ENCODE results near the gene TMEFF2. TPM values are rescaled to one million over a fixed set of nuclear protein-coding genes. Genes with fewer than 3 reads are reported as not detected.

The TMEFF2 gene
- total RNA-seq, 2 experiments from 2014 or later = not detected

- ChIA-PET CTCF (no interaction called here), POLR2A (no interaction called here)
Observed at GRCh38 chr2:191983186-191983585, 211.5 kb downstream of the TMEFF2 start.

- CTCF ChIA-PET = no interaction called here
- POLR2A ChIA-PET = no interaction called here
Observed at GRCh38 chr2:191981706-191982105, 213.0 kb downstream of the TMEFF2 start.

DNA sequence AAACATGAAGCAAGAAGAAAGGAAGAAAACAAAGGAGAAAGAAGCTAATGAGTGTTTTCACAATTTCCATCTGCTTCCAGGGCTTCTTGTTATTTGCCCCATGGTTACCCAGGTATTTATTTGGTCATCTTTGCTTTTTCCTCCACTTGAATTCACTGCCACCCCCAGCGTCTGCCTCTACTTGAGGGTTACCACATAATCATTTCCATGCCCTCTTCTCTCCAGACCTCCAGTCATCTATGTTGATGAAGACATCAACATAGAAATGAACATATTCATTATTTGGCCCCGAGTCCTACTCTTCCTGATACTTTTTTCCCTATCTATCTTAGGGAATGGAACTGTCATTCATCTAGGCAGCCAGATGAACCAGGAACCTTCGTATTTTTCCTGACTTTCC is 214.2 kb downstream of the TMEFF2 start:
- POLR2A ChIA-PET = no interaction called here
- CTCF ChIA-PET = no interaction called here

DNA sequence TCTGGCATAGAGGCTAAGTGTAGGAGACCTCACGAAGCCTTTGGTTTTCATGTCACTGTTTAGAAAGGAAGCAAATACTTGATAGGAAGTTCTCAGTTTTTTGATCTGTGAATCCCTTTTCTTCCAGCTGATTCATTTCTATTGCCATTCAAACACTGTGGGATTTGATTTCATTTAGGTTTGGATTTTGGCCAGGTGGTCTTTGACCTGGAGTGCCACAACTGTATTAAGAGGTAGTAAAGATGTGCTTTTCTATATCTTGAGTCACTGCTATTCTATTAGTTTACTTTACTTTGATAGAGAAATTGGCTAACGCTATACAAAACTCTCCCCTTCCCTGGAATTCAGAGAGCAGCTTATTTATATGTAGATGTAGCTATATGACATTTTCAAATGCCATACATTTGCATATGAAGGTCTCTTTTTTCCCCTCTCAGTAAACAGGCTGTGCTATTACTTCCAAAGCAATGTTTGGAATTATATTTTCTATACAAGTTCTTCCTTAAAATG is 215.5 kb downstream of the TMEFF2 start:
- POLR2A ChIA-PET = no interaction called here

GRCh38 chr2:191977754-191978153 is 217.0 kb downstream of the TMEFF2 start:
- ChIA-PET CTCF (interaction anchor here (0.6 kb wide), 1 partner anchor 363 kb away, joined by 3 read pairs; no protein-coding TSS in a partner anchor), POLR2A (no interaction called here)

More for the DNA sequence above, 215.5 kb downstream of the TMEFF2 start:
- CTCF ChIA-PET = no interaction called here

- CTCF ChIA-PET = no interaction called here
- POLR2A ChIA-PET = no interaction called here
Observed at GRCh38 chr2:191976436-191976835, 218.3 kb downstream of the TMEFF2 start.

DNA sequence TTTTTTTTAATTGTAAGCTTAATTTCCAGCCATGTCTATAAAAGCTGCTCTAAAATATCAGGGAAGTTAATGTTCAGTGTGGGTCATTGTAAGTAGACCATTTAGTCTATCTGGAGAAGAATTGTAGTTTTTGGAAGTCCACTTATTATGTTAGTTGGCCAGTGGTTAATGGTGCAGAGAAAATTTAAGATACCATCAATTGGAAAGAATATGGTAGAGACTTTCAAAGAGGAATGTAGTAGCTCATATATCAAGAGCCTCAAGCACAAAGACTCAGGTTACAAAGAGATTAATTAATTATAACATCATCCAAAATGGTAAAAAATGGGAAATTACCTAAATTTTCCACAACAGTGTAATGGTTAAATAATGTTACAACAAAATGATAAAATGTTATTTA is 220.1 kb downstream of the TMEFF2 start:
- POLR2A ChIA-PET = no interaction called here
- CTCF ChIA-PET = no interaction called here

GRCh38 chr2:191970867-191971266 is 223.9 kb downstream of the TMEFF2 start:
- ChIA-PET CTCF (no interaction called here), POLR2A (no interaction called here)

- POLR2A ChIA-PET = no interaction called here
- CTCF ChIA-PET = no interaction called here
Observed at GRCh38 chr2:191968120-191968519, 226.6 kb downstream of the TMEFF2 start.

- ChIA-PET CTCF (no interaction called here), POLR2A (no interaction called here)
Observed at GRCh38 chr2:191965733-191966132, 229.0 kb downstream of the TMEFF2 start.

DNA sequence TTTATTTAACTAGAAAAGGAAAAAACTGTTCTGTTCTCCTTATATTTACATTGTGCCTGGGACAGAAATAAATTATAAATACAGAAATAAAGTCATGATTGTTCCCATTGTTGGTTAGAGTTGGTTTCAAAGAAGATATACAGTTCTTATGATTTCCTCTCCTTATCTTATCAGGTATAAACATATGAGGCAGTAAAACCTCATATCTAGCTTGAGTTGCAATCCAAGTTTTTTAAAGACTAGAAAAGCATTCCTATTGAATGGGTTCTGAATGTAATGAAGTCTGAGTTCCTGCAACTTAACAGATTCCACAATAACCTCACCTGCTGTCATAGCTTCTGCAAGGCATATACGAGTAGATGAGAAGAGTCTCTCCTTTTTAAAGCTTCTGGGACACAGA is 233.2 kb downstream of the TMEFF2 start:
- ChIA-PET POLR2A (no interaction called here), CTCF (no interaction called here)

- POLR2A ChIA-PET = no interaction called here
Observed at GRCh38 chr2:191959209-191959608, 235.5 kb downstream of the TMEFF2 start.

GRCh38 chr2:191957996-191958860 is 236.5 kb downstream of the TMEFF2 start:
- ChIA-PET POLR2A (no interaction called here), CTCF (no interaction called here)

More at GRCh38 chr2:191959209-191959608, 235.5 kb downstream of the TMEFF2 start:
- CTCF ChIA-PET = no interaction called here

GRCh38 chr2:191954451-191954850 is 240.3 kb downstream of the TMEFF2 start:
- CTCF ChIA-PET = no interaction called here
- POLR2A ChIA-PET = no interaction called here

DNA sequence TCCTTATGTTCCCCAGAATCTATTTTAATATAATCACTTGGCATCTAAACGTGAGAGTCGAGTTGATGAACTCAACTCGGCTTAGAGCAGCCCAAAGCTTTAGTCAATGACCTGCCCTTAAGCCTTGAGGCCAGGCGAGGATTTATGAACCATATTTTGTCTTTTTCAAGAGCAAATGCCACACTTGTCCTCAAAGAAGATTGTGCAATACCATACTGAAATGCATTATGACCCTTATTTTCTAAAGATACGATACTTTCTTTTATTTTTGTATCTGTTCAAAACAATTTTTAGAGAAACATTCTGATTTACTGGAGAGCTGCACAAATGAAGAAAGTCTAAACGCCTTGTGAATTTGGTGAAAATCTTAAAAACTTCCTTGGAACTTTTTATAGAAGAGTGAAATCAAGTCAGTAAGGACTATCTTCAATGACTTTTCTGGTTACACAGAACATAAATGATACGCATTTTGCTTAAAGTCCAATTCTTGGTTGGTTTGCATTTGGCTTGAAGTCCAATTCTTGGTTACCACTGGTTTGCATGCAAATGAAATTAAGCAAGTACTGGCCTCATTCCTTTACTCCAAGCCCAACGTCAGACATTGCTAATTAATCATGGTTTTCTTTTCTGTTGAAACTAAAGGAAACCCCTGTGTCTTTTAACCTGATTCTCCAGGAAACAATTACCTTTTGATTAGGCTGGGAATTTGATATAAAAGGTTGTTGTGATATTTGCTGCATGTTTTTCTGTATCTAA is 242.0 kb downstream of the TMEFF2 start:
- POLR2A ChIA-PET = no interaction called here
- CTCF ChIA-PET = interaction anchor here (0.6 kb wide), 1 partner anchor 398 kb away, joined by 5 read pairs; no protein-coding TSS in a partner anchor

- ChIA-PET POLR2A (no interaction called here), CTCF (interaction anchor here (0.6 kb wide), 1 partner anchor 397 kb away, joined by 5 read pairs; no protein-coding TSS in a partner anchor)
Observed at GRCh38 chr2:191951832-191952231, 242.9 kb downstream of the TMEFF2 start.

DNA sequence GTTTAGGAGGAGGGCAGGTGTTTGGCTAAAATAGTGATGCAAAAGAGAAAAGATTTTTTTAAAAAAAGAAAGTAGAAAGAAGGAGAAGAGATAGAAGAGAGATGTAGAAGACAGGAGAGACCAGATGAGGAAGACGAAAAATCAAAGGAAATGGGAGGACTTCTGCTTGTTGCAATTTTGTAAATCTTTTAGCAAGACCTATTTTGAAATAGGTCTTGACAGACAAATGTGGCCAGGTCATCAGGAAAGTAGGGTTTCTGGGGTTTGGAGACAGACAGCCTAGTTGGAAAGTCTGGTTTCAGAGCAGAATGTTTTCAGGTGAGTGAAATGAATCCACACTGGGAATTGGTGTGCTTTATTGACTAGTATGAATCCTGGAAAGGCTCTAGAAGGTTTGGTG is 243.4 kb downstream of the TMEFF2 start:
- ChIA-PET POLR2A (no interaction called here), CTCF (no interaction called here)

GRCh38 chr2:191950132-191950874 is 244.4 kb downstream of the TMEFF2 start:
- POLR2A ChIA-PET = no interaction called here
- CTCF ChIA-PET = no interaction called here

- CTCF ChIA-PET = no interaction called here
- POLR2A ChIA-PET = no interaction called here
Observed at GRCh38 chr2:191947235-191947634, 247.5 kb downstream of the TMEFF2 start.

- ChIA-PET CTCF (no interaction called here), POLR2A (no interaction called here)
Observed at GRCh38 chr2:191946471-191947182, 248.1 kb downstream of the TMEFF2 start.

All from activated CD8-positive, alpha-beta memory T cell treated with anti-CD3 and anti-CD28 coated beads for 36 hours (primary cell).